Natural killer cell treated with Interleukin-12 subunit alpha and Interleukin-12 subunit beta and Interleukin-15 and Interleukin-18, amount 100 ng/mL, for 72 hours (primary cell): ENCODE measurements around the gene PDE1C. TPM values are rescaled to one million over a fixed set of nuclear protein-coding genes. Genes with fewer than 3 reads are reported as not detected.

Source experiments
- ATAC-seq, 2 donors: fragments of 150-1000 bp; cut with Tn5 transposase in 1 of 2; sonication (Bioruptor Pico), chemical (Tn5 transposase) in 1 of 2; 2 replicates each; pipeline ENCODE4 v1.10.0; 2021
- DNase-seq: peaks from one replicate; pipeline ENCODE4 v3.0.0; 2022; ENCODE audit warnings: low spot score
- H3K27ac Mint-ChIP-seq, 2 donors: 1 replicate in 1 of 2; 2 replicates in 1 of 2; pipeline ENCODE4 v1.8.0; 2022; ENCODE audit warnings: mixed read lengths in 2 of 2, mild to moderate bottlenecking in 1 of 2, moderate library complexity in 1 of 2
- H3K27me3 Mint-ChIP-seq, 2 donors: 1 replicate in 1 of 2; 2 replicates in 1 of 2; pipeline ENCODE4 v1.8.0; 2022; ENCODE audit warnings: mixed read lengths in 2 of 2
- H3K36me3 Mint-ChIP-seq: one replicate; pipeline ENCODE4 v1.8.0; 2022; ENCODE audit warnings: mixed read lengths
- H3K4me1 Mint-ChIP-seq, 2 donors: 1 replicate in 1 of 2; 2 replicates in 1 of 2; pipeline ENCODE4 v1.8.0; 2022; ENCODE audit warnings: low read depth in 2 of 2, mixed read lengths in 2 of 2, mild to moderate bottlenecking in 1 of 2
- H3K4me3 Mint-ChIP-seq: one replicate; pipeline ENCODE4 v1.8.0; 2022; ENCODE audit warnings: mixed read lengths
- H3K9me3 Mint-ChIP-seq: 2 replicates; pipeline ENCODE4 v1.8.0; 2022; ENCODE audit warnings: mixed read lengths
- total RNA-seq, 2 donors: library from RNA; stranded (reverse); gene quantifications; one replicate each; pipeline ENCODE4 v1.2.3, GENCODE V29; 2022

PDE1C gene
- total RNA-seq, 2 donors from 2014 or later, result 0.12 to 0.39 TPM

DNA sequence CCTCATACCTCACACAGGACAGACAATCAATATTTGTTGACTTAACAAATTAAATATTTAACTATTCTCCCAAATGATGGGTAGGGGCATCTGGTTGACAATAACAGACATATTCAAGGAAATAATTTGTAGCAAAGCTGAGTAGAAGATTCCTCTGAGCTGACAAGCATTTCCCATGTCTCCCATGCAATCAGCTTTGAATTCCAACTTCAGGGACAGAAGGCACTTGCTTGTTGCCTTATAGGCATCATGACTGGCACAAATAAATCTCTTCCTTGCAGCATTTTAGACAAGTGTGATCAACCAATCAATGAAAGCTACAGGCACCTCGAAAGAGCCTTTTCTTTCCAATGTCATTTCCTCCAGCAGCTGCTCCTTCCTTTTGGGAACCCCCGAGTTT lies 146.0 kb downstream of the PDE1C start:
- Mint-ChIP-seq H3K27ac (no peak overlapping the region), H3K4me3 (no peak overlapping the region), H3K4me1 (no peaks in the 10 kb centered on the region), H3K36me3 (no peaks in the 10 kb centered on the region), H3K9me3 (peaks cover 10% of the 10 kb centered on the region), H3K27me3 (peaks cover 3 to 7% of the 10 kb centered on the region in 2 donors)
- DNase-seq (no peak), ATAC-seq (no peak)

DNA sequence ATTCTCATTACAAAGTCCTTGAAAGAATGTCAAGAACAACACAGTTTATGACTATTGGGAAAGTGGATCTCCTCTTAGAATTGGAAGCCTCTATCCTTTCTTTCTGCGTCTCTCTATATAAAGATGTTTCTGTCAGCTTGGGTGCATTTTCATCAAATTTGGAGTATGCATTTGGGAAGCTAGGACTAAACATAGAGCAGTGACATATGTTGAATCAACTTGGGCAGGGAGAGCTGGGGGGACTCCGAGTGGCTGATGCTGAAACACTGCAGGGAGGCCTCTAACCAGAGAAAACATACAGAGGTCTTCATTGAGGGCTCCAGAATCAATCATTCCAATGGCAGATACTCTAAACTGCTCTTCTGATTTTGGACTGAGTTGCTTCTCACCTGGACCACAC lies 147.4 kb downstream of the PDE1C start:
- Mint-ChIP-seq H3K36me3 (no peaks in the 10 kb centered on the region), H3K27me3 (peaks cover 3% of the 10 kb centered on the region in 2 donors)

DNA sequence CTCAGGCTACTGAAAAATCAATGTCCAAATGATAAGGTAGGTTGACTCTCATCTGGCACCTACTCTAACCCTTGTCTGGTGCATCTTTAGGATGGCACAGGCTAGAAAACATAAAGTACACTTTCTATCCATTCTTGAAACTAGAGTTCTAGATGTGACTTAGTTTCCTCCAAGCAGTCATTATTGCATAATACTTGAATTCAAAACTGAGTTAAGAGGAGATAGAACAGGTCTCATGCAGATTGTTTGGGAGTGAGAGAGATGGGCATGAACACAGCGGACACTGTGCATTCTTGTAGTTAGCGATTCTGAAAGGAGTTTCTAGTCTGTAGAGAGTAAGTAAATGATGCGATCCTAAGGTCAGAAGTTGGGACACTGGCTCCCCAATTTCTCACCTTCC lies 149.2 kb downstream of the PDE1C start:
- no peak overlapping the region for H3K27ac Mint-ChIP-seq
- DNase-seq (no peak), ATAC-seq (no peak)
- no peaks in the 10 kb centered on the region for H3K4me1 Mint-ChIP-seq
- H3K27me3 Mint-ChIP-seq, result peaks cover 0 to 3% of the 10 kb centered on the region in 2 donors
- no peak overlapping the region for H3K4me3 Mint-ChIP-seq
- H3K9me3 Mint-ChIP-seq, result peaks cover 8% of the 10 kb centered on the region
- no peaks in the 10 kb centered on the region for H3K36me3 Mint-ChIP-seq

More for the DNA sequence above, 147.4 kb downstream of the PDE1C start:
- Mint-ChIP-seq H3K27ac (no peak overlapping the region), H3K4me1 (no peaks in the 10 kb centered on the region), H3K9me3 (peaks cover 8% of the 10 kb centered on the region), H3K4me3 (no peak overlapping the region)
- ATAC-seq (no peak), DNase-seq (no peak)

DNA sequence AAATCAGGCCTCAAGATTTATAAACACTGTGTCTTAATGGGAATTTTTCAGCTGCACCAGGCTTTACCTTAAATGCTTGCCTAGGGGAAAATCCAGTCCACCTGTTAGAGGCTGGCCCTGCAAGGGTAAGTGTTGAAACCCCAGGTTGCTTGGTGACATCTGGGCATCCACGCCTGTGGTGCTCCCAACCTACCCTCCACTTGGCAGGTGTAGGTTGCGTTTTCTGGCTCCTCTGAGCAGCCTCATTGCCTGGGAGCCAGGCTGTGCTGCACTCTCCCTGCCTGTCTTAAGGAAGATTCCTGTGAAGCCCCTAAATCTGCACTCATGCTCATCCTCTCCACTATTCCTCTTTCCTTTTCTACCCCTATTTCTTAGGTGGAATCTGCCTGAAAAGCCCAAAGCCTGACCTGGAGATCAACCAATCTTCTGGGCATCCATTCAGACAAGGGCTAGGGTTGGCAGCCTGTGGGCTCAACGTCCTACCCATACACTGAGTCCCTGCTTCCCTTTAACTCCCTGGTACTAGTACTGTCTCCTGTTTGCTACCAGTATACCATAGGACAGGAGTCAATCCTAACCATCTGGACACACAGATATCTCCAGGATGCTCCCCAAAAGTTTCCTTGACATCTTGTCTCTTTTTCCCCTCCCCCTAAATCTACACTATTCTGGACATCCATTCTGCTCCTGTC lies 150.4 kb downstream of the PDE1C start:
- Mint-ChIP-seq H3K27me3 (peaks cover 0 to 3% of the 10 kb centered on the region in 2 donors), H3K4me1 (no peaks in the 10 kb centered on the region), H3K36me3 (no peaks in the 10 kb centered on the region), H3K27ac (no peak overlapping the region), H3K4me3 (no peak overlapping the region), H3K9me3 (peaks cover 8% of the 10 kb centered on the region)
- DNase-seq (no peak), ATAC-seq (no peak)

DNA sequence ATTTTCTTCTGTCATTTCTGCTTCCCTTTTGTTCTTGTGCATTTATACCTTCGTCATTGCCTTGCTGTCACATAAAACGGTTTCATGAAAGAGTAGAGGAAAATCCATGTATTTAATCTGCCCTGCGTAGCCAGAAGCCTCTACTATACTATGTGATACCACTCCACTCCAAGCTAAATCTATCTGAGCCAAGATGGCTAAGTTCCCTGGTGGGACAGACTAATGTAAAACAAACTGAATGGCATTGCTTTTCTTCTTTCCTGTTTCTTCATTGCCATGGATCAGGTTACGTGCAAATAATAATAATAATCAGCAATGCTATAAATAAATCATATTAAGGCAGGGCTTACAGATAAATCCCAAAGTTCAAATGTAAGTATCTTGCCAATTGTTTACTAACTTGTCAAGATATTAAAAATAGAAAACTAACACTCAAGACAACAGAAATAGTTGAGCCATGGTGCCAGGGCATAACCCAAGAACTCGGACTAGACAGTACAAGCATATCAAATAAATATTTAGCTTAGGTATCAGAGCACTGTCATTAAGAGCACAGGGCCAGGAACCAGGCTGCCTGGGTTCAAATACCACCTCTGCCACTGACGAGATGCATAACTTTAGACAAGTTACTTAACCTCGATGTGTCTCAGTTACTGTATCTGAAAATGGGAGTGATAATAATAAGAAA lies 151.4 kb downstream of the PDE1C start:
- ATAC-seq (no peak), DNase-seq (no peak)
- peaks cover 8% of the 10 kb centered on the region for H3K9me3 Mint-ChIP-seq
- no peak overlapping the region for H3K4me3 Mint-ChIP-seq
- no peaks in the 10 kb centered on the region for H3K27me3 Mint-ChIP-seq
- no peaks in the 10 kb centered on the region for H3K36me3 Mint-ChIP-seq
- no peak overlapping the region for H3K27ac Mint-ChIP-seq
- H3K4me1 Mint-ChIP-seq, result no peaks in the 10 kb centered on the region

DNA sequence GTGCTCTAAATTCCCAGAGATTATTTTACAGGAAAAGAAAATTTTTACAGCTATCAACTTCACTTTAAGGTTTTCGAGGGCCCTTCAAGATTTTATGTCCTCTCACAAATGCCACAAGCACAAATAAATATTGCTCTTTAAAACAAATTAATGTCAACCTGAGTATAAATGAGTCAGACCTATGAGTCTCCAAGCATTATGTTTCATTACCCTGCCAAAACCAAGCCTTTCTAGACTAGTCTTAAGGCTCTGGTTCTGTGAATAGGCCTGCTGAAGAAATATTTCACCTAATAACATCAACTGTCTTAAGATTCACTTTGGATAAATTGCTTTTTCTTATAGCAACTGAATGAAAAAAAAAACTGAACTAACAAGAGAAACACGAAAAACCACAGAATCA lies 153.0 kb downstream of the PDE1C start:
- Mint-ChIP-seq H3K4me3 (no peak overlapping the region), H3K27ac (no peak overlapping the region), H3K27me3 (no peaks in the 10 kb centered on the region), H3K4me1 (no peaks in the 10 kb centered on the region), H3K9me3 (peaks cover 8% of the 10 kb centered on the region), H3K36me3 (no peaks in the 10 kb centered on the region)
- DNase-seq (no peak), ATAC-seq (no peak)

DNA sequence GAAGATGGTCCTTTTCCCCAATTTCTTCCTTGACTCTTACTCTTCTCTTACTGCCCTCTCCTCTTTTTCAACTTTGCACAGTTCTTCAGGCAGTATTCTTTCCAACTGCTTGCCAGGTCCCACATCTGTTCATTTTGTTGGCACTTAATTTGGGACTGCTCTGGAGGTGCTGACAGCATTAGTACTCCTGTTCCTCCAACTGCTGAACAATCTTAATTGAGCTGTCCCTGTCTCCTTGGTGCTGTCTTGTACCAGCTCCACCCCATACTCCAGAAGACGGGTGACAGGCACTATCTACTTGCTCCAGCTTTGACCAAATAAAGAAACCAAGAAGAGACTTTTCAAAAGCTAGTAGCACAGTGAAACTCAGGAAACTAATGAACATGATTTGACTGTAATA lies 160.0 kb downstream of the PDE1C start:
- DNase-seq, result no peak
- ATAC-seq, result no peak
- no peaks in the 10 kb centered on the region for H3K4me1 Mint-ChIP-seq
- H3K27ac Mint-ChIP-seq, result no peak overlapping the region
- peaks cover 6% of the 10 kb centered on the region for H3K9me3 Mint-ChIP-seq
- H3K27me3 Mint-ChIP-seq, result no peaks in the 10 kb centered on the region
- H3K4me3 Mint-ChIP-seq, result no peak overlapping the region
- no peaks in the 10 kb centered on the region for H3K36me3 Mint-ChIP-seq

DNA sequence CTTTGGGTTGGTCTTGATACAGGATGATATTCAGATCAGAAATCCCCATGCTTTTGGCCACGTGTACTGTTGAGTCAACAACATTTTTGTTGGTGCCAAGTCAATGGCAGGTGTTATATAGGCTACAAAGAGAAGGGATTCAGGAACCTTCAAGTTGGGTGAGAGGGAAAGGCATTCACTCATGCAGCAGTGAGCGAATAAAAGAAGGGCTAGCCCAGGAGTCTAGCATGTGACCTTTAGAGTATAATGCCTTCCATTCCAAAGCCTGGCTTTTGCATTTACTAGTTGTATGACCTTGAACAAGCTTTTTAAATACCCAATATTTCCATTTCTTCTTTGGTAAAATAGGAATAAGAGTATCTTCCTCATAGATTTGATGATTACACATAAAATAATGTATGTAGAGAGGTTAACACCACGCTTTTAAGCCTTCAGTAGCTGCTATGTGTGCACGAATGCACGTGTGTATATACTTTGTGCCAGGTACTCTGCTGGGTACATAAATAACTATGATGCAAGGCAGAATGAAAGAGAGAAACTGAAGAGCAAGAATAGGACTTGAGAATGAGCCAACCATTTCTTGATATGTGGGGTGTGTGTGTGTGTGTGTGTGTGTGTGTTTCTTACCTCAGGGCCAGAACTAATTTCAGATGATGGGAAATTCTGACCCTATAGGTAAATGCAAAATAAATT lies 163.6 kb downstream of the PDE1C start:
- Mint-ChIP-seq H3K4me1 (no peaks in the 10 kb centered on the region), H3K9me3 (peaks cover 6% of the 10 kb centered on the region), H3K4me3 (no peak overlapping the region), H3K36me3 (no peaks in the 10 kb centered on the region), H3K27ac (no peak overlapping the region), H3K27me3 (no peaks in the 10 kb centered on the region)
- DNase-seq (no peak), ATAC-seq (no peak)

DNA sequence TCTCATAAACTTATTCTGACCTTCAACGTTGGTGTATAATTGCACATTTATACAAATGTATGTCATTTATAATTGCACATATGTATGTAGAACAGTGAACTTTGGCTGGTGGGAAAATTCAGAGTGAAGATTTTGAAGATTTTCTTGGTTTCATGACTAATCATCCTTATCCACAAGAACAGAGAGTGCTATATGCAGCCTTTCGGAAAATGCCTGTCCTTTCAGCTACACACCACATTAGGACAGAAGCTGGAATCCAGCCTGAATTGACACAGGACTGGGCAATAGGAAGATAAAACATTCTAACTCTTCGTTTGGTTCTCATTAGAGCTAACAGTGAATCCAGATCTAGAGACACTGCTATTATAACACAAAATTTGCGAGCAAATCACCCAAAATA lies 166.2 kb downstream of the PDE1C start:
- DNase-seq (no peak), ATAC-seq (no peak)
- H3K9me3 Mint-ChIP-seq, result no peaks in the 10 kb centered on the region
- H3K27ac Mint-ChIP-seq, result no peak overlapping the region
- H3K36me3 Mint-ChIP-seq, result no peaks in the 10 kb centered on the region
- H3K27me3 Mint-ChIP-seq, result no peaks in the 10 kb centered on the region
- no peak overlapping the region for H3K4me3 Mint-ChIP-seq
- no peaks in the 10 kb centered on the region for H3K4me1 Mint-ChIP-seq

DNA sequence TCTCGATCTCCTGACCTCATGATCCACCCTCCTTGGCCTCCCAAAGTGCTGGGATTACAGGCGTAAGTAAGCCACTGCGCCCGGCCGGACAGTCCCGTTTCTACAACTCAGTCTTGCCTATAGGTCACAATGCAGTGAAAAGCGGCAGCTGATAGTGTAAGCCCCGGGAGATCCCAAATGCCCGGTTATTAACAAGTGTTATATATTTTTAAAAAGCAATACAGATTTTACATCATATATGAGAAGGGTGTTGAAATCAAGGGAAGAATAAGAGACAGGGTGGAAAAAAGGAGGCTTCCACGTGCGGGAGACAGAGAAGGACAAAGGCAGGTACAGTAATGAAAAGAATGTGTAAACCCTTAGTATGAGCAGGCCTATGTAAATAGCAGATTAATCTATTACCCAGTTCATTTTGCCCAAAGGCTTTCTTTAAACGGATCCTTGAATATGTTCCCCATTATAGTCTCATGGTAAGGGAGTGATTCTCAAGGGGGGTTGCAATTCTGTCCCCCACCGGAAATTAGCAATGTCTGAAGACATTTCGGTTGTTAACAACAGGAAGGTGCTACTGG lies 170.8 kb downstream of the PDE1C start:
- no peak overlapping the region for H3K27ac Mint-ChIP-seq
- no peaks in the 10 kb centered on the region for H3K27me3 Mint-ChIP-seq
- no peak overlapping the region for H3K4me3 Mint-ChIP-seq
- ATAC-seq (no peak), DNase-seq (no peak)
- no peaks in the 10 kb centered on the region for H3K36me3 Mint-ChIP-seq
- H3K9me3 Mint-ChIP-seq, result no peaks in the 10 kb centered on the region
- no peaks in the 10 kb centered on the region for H3K4me1 Mint-ChIP-seq

DNA sequence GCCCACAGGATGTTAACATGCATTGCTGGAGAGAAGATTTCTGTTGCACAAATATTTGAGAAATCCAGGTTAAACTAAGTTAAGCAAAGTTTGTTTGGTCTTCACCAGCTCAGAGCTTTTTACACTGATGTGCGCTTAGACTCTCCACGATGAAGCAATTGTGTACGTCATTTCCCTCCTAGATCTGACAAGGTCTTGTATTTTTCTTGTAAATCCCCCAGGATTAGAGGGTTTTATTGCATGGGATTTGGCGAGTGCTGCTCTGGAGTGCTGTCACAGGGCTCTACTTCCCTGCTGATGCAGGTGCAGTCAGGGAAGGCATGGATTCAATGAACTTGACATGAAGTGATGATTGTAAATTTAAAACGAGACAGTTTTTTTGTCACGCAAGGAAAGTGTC lies 173.3 kb downstream of the PDE1C start:
- no peak overlapping the region for H3K4me3 Mint-ChIP-seq
- DNase-seq, result no peak
- ATAC-seq, result no peak
- no peaks in the 10 kb centered on the region for H3K9me3 Mint-ChIP-seq
- no peak overlapping the region for H3K27ac Mint-ChIP-seq
- H3K36me3 Mint-ChIP-seq, result no peaks in the 10 kb centered on the region
- H3K27me3 Mint-ChIP-seq, result no peaks in the 10 kb centered on the region
- no peaks in the 10 kb centered on the region for H3K4me1 Mint-ChIP-seq

DNA sequence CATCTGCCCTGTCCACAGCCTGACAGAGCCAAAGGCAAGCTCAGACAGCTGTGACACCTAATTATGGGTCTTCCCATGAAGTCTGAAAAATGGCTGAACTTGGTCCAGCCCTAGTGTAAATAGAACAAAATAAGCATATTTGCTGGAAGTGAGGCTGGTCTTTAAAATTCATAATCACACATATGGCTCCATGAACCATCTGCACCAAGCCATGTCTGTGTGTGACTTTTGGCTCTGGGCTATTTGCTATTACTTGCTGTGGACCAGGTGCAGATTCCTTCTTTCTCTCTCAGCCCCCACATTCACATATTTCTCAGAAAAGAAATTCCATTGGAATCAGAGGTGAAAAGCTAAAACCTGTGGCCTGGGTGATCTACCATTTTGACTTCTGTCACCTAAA lies 175.9 kb downstream of the PDE1C start:
- no peak for DNase-seq
- no peak for ATAC-seq
- Mint-ChIP-seq H3K36me3 (no peaks in the 10 kb centered on the region), H3K27me3 (no peaks in the 10 kb centered on the region), H3K9me3 (no peaks in the 10 kb centered on the region), H3K4me1 (no peaks in the 10 kb centered on the region), H3K27ac (no peak overlapping the region), H3K4me3 (no peak overlapping the region)

DNA sequence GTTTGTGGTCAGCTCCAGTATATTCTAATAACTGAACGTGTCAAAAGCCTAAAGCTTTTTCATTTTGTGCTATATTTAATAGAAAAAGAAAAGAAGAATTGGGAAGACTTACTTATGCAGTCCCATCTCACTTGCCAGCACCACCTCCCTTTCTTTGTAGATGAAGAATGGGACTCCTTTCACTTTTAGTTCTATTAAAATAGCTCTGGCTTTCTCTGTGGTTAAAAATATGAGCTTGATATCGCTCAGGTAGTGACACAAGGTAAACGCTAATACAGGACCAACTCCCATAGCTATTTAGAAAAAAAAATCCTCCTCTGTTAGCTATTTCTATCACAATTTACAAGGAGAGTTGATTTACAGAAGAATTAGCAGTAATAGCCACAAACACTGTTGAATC lies 176.8 kb downstream of the PDE1C start:
- H3K27ac Mint-ChIP-seq, result no peak overlapping the region
- H3K4me1 Mint-ChIP-seq, result no peaks in the 10 kb centered on the region
- no peak overlapping the region for H3K4me3 Mint-ChIP-seq
- DNase-seq, result no peak
- H3K27me3 Mint-ChIP-seq, result no peaks in the 10 kb centered on the region
- ATAC-seq, result no peak
- H3K9me3 Mint-ChIP-seq, result no peaks in the 10 kb centered on the region
- H3K36me3 Mint-ChIP-seq, result no peaks in the 10 kb centered on the region
